ENCODE data around the gene PHB1.

Gene PHB1

GRCh38 chr17:49414622-49415350 lies at the start of gene PHB1:
PHB1 (minus strand) TSS chr17:49414882; CDS start chr17:49413264, 1,618 bp downstream.
- DNase-seq (ENCODE audit: low read depth) = peak; percentile 99

- DNase-seq (ENCODE audit: low read depth) = no peak
Observed at GRCh38 chr17:49464049-49464448, 49.4 kb upstream of the PHB1 start.

- DNase-seq (ENCODE audit: low read depth) = no peak
Observed at GRCh38 chr17:49461580-49461979, 46.9 kb upstream of the PHB1 start.

- DNase-seq (ENCODE audit: low read depth) = no peak
Observed at GRCh38 chr17:49460401-49460800, 45.7 kb upstream of the PHB1 start.

- no peak for DNase-seq (ENCODE audit: low read depth)
Observed at GRCh38 chr17:49459401-49459984, 44.8 kb upstream of the PHB1 start.

- no peak for DNase-seq (ENCODE audit: low read depth)
Observed at GRCh38 chr17:49457564-49458535, 43.2 kb upstream of the PHB1 start.

- DNase-seq (ENCODE audit: low read depth) = peak; percentile 83
Observed at GRCh38 chr17:49456183-49456965, 41.7 kb upstream of the PHB1 start.

- no peak for DNase-seq (ENCODE audit: low read depth)
Observed at GRCh38 chr17:49455272-49455861, 40.7 kb upstream of the PHB1 start.

GRCh38 chr17:49454050-49454449 lies 39.4 kb upstream of the PHB1 start:
- peak; percentile 83 for DNase-seq (ENCODE audit: low read depth)

- DNase-seq (ENCODE audit: low read depth) = no peak
Observed at GRCh38 chr17:49452661-49453060, 38.0 kb upstream of the PHB1 start.

- no peak for DNase-seq (ENCODE audit: low read depth)
Observed at GRCh38 chr17:49452201-49452600, 37.5 kb upstream of the PHB1 start.

- peak; percentile 86 for DNase-seq (ENCODE audit: low read depth)
Observed at GRCh38 chr17:49450735-49451134, 36.1 kb upstream of the PHB1 start.

- DNase-seq (ENCODE audit: low read depth) = no peak
Observed at GRCh38 chr17:49450181-49450580, 35.5 kb upstream of the PHB1 start.

- no peak for DNase-seq (ENCODE audit: low read depth)
Observed at GRCh38 chr17:49447628-49448302, 33.1 kb upstream of the PHB1 start.

- no peak for DNase-seq (ENCODE audit: low read depth)
Observed at GRCh38 chr17:49445591-49445990, 30.9 kb upstream of the PHB1 start.

- no peak for DNase-seq (ENCODE audit: low read depth)
Observed at GRCh38 chr17:49444384-49444783, 29.7 kb upstream of the PHB1 start.

GRCh38 chr17:49443862-49444261 lies 29.2 kb upstream of the PHB1 start:
- peak; percentile 69 for DNase-seq (ENCODE audit: low read depth)

GRCh38 chr17:49442041-49442440 lies 27.4 kb upstream of the PHB1 start:
- DNase-seq (ENCODE audit: low read depth) = no peak

GRCh38 chr17:49441578-49441977 lies 26.9 kb upstream of the PHB1 start:
- no peak for DNase-seq (ENCODE audit: low read depth)

GRCh38 chr17:49440581-49440980 lies 25.9 kb upstream of the PHB1 start:
- DNase-seq (ENCODE audit: low read depth) = no peak

Measured in ELR (cell line).